CD14-positive monocyte (primary cell): ENCODE measurements around the gene SLC25A44. TPM values are rescaled to one million over a fixed set of nuclear protein-coding genes. Genes with fewer than 3 reads are reported as not detected.

Source experiments
- DNase-seq, 3 donors: peaks; one replicate each; pipeline ENCODE4 v3.0.0-alpha.2; 2011 to 2022
- H2AFZ ChIP-seq: 2 replicates; pipeline ENCODE4 v1.6.0; 2012; ENCODE audit warnings: mild to moderate bottlenecking, low read depth, low read length, inconsistent platforms; ENCODE audit not compliant: insufficient read depth, poor library complexity, severe bottlenecking
- H3K27ac ChIP-seq, 2 donors: 1 replicate in 1 of 2; 2 replicates in 1 of 2; pipeline ENCODE4 v1.5.1; 2012 to 2013; ENCODE audit warnings: low read length in 2 of 2, control low read depth in 1 of 2, inconsistent platforms in 1 of 2, low read depth in 1 of 2, mild to moderate bottlenecking in 1 of 2
- H3K27me3 ChIP-seq, 2 donors: one replicate each; pipeline versions ENCODE4 v1.6.0 to v1.6.1; 2011 to 2013; ENCODE audit warnings: low read length in 2 of 2; ENCODE audit not compliant: control insufficient read depth in 2 of 2, insufficient read depth in 2 of 2
- H3K36me3 ChIP-seq, 2 donors: replicated peaks in 1 of 2; 1 replicate in 1 of 2; 2 replicates in 1 of 2; pipeline versions ENCODE4 v1.5.1 to v1.6.1; 2012 to 2013; ENCODE audit warnings: low read length in 2 of 2, control low read depth in 1 of 2, inconsistent platforms in 1 of 2, mild to moderate bottlenecking in 1 of 2; ENCODE audit not compliant: insufficient read depth in 2 of 2, control insufficient read depth in 1 of 2
- H3K4me1 ChIP-seq, 2 donors: 1 replicate in 1 of 2; 2 replicates in 1 of 2; pipeline versions ENCODE4 v1.5.1 to v1.6.1; 2012 to 2013; ENCODE audit warnings: low read length in 2 of 2, control low read depth in 1 of 2, inconsistent platforms in 1 of 2, mild to moderate bottlenecking in 1 of 2, moderate library complexity in 1 of 2; ENCODE audit not compliant: insufficient read depth in 2 of 2, control insufficient read depth in 1 of 2
- H3K4me2 ChIP-seq: replicated peaks from 2 replicates; pipeline ENCODE3; 2012; ENCODE audit warnings: low read length, moderate library complexity, mild to moderate bottlenecking; ENCODE audit not compliant: poor library complexity, severe bottlenecking; ENCODE audit errors: extremely low read depth
- H3K4me3 ChIP-seq, 3 experiments: fragments of 200-600 bp in 1 of 3; sonication (generic) in 1 of 3; replicated peaks in 1 of 3; 1 replicate in 2 of 3; 2 replicates in 1 of 3; pipeline ENCODE4 v1.5.1; 2011 to 2013; ENCODE audit warnings: low read length in 3 of 3, mild to moderate bottlenecking in 3 of 3, control low read depth in 2 of 3, low read depth in 2 of 3, inconsistent platforms in 1 of 3, moderate library complexity in 1 of 3
- H3K79me2 ChIP-seq: 2 replicates; pipeline ENCODE4 v1.6.0; 2012; ENCODE audit warnings: mild to moderate bottlenecking, control low read depth, inconsistent platforms, low read length, moderate library complexity; ENCODE audit not compliant: insufficient read depth
- H3K9ac ChIP-seq: 2 replicates; pipeline ENCODE4 v1.6.0; 2017; ENCODE audit warnings: low read length, mild to moderate bottlenecking; ENCODE audit not compliant: insufficient read depth, poor library complexity, severe bottlenecking
- H3K9me3 ChIP-seq, 2 donors: replicated peaks in 1 of 2; 1 replicate in 1 of 2; 2 replicates in 1 of 2; pipeline versions ENCODE4 v1.5.1 to v1.6.1; 2012 to 2013; ENCODE audit warnings: low read length in 2 of 2, control low read depth in 1 of 2; ENCODE audit not compliant: control insufficient read depth in 1 of 2, insufficient read depth in 1 of 2
- H4K20me1 ChIP-seq: 2 replicates; pipeline ENCODE4 v1.6.0; 2012; ENCODE audit warnings: mild to moderate bottlenecking, low read length, control low read depth, moderate library complexity; ENCODE audit not compliant: insufficient read depth
- H3K27ac Mint-ChIP-seq, 7 donors: one replicate each; pipeline ENCODE4 v1.8.0; 2020; ENCODE audit warnings: mild to moderate bottlenecking in 7 of 7, mixed read lengths in 7 of 7, moderate library complexity in 6 of 7, inconsistent platforms in 2 of 7
- H3K27me3 Mint-ChIP-seq, 3 donors: one replicate each; pipeline ENCODE4 v1.8.0; 2021 to 2022; ENCODE audit warnings: low read depth in 3 of 3, mild to moderate bottlenecking in 3 of 3, mixed read lengths in 3 of 3, moderate library complexity in 3 of 3, inconsistent platforms in 1 of 3
- H3K36me3 Mint-ChIP-seq, 2 donors: one replicate each; pipeline ENCODE4 v1.8.0; 2020; ENCODE audit warnings: mixed read lengths in 2 of 2, inconsistent platforms in 1 of 2, mild to moderate bottlenecking in 1 of 2
- H3K4me1 Mint-ChIP-seq: one replicate; pipeline ENCODE4 v1.8.0; 2020; ENCODE audit warnings: mild to moderate bottlenecking, mixed read lengths
- H3K4me3 Mint-ChIP-seq, 2 donors: one replicate each; pipeline ENCODE4 v1.8.0; 2020; ENCODE audit warnings: mild to moderate bottlenecking in 2 of 2, mixed read lengths in 2 of 2, moderate library complexity in 1 of 2
- H3K9me3 Mint-ChIP-seq, 7 donors: one replicate each; pipeline ENCODE4 v1.8.0; 2020 to 2022; ENCODE audit warnings: mixed read lengths in 7 of 7, mild to moderate bottlenecking in 6 of 7, moderate library complexity in 6 of 7, inconsistent platforms in 2 of 7
- WGBS: methylation state at CpG from one replicate; pipeline ENCODE4 v1.1.5; 2013; ENCODE audit warnings: missing lambda C conversion rate; ENCODE audit not compliant: insufficient coverage; 5-methylcytosine and 5-hydroxymethylcytosine counted together
- intact Hi-C, 2 donors: fragments of 100-400 bp; cut with micrococcal nuclease; formaldehyde crosslinking; loops; one replicate each; pipeline versions ENCODE4 v1.15.0 to v1.15.1; 2023
- polyA plus RNA-seq, 3 donors: library from polyadenylated mRNA; depleted of rRNA in 1 of 3; unstranded in 2 of 3; stranded (reverse) in 1 of 3; fragments of 300-500 nt in 2 of 3; fragments of >200 nt in 1 of 3; fragmentation: Illumina TruSeq in 2 of 3; gene quantifications; 1 replicate in 2 of 3; 2 replicates in 1 of 3; pipeline ENCODE4 v1.2.3, GENCODE V29; 2012 to 2021
- TF ChIP-seq, protein P1 (sequence below): fragments of 200-600 bp; IDR thresholded peaks from one replicate; pipeline ENCODE4 v1.8.0; 2022; ENCODE audit warnings: antibody characterized with exemption, mild to moderate bottlenecking

Gene SLC25A44
- polyA plus RNA-seq, 3 donors: 17.1 to 28.8 (median 24.1) TPM

DNA sequence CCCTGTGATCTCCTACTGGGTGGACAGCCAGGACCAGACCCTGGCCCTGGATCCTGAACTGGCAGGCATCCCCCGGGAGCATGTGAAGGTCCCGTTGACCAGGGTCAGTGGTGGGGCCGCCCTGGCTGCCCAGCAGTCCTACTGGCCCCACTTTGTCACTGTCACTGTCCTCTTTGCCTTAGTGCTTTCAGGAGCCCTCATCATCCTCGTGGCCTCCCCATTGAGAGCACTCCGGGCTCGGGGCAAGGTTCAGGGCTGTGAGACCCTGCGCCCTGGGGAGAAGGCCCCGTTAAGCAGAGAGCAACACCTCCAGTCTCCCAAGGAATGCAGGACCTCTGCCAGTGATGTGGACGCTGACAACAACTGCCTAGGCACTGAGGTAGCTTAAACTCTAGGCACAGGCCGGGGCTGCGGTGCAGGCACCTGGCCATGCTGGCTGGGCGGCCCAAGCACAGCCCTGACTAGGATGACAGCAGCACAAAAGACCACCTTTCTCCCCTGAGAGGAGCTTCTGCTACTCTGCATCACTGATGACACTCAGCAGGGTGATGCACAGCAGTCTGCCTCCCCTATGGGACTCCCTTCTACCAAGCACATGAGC, 17.2 kb upstream of the SLC25A44 start:
- Histone ChIP-seq H3K79me2 (no peaks in the 10 kb centered on the region), H3K9me3 (no peaks in the 10 kb centered on the region), H3K27me3 (no peaks in the 10 kb centered on the region), H3K4me1 (no peaks in the 10 kb centered on the region), H3K27ac (no peak overlapping the region), H3K9ac (no peak overlapping the region), H4K20me1 (peaks cover 41% of the 10 kb centered on the region), H3K36me3 (peaks cover 64 to 67% of the 10 kb centered on the region in 2 donors), H2AFZ (no peak overlapping the region), H3K4me3 (no peak overlapping the region), H3K4me2 (no peak overlapping the region)
- intact Hi-C loops: no loop called here
- Mint-ChIP-seq H3K4me1 (peaks cover 3% of the 10 kb centered on the region), H3K27me3 (peaks cover 0 to 2% (median 0%) of the 10 kb centered on the region in 3 donors), H3K27ac (no peak overlapping the region), H3K9me3 (peaks cover 0 to 2% (median 0%) of the 10 kb centered on the region in 7 donors), H3K4me3 (no peak overlapping the region), H3K36me3 (peaks cover 62 to 69% of the 10 kb centered on the region in 2 donors)
- DNase-seq: no peak
- TF ChIP-seq, protein P1, sequence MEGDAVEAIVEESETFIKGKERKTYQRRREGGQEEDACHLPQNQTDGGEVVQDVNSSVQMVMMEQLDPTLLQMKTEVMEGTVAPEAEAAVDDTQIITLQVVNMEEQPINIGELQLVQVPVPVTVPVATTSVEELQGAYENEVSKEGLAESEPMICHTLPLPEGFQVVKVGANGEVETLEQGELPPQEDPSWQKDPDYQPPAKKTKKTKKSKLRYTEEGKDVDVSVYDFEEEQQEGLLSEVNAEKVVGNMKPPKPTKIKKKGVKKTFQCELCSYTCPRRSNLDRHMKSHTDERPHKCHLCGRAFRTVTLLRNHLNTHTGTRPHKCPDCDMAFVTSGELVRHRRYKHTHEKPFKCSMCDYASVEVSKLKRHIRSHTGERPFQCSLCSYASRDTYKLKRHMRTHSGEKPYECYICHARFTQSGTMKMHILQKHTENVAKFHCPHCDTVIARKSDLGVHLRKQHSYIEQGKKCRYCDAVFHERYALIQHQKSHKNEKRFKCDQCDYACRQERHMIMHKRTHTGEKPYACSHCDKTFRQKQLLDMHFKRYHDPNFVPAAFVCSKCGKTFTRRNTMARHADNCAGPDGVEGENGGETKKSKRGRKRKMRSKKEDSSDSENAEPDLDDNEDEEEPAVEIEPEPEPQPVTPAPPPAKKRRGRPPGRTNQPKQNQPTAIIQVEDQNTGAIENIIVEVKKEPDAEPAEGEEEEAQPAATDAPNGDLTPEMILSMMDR: no peak
- 100% methylated on average over 8 of the region's 12 CpGs for WGBS

DNA sequence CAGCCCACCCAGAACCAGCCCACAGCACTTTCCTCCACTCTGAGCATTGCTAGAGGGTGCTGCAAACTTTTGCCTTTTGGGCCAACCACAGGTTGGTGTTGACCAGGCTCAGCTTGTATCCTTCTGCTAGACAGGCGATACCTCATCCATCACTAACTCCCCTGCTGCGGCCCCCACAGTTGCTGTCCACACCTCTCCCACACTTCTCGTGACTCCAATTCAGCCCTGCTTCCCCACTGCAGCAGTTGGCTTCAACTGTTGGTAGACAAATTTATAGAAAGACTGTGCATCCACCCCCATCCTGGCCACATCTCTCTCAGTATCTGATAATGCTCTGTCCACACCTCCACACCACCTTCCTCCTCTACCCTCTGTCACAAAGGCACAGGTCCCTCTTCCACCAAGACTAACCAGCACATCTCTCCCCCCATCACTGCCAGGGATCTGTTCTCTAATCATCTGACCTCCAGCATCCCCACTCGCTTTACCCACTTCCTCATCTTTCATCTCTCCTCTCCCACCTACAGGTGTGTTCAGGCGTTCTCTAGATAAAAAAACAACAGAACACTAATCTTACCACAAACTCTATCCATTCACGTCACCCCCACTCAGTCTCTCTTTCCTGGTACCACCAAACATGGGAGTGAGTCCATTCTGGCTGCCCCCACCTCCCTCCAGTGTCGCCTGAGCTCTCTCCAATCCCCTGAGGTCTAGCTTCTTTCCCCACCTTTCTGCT, 15.8 kb upstream of the SLC25A44 start:
- Histone ChIP-seq H3K4me3 (no peak overlapping the region), H3K79me2 (no peaks in the 10 kb centered on the region), H3K27me3 (no peaks in the 10 kb centered on the region), H2AFZ (no peak overlapping the region), H3K9me3 (no peaks in the 10 kb centered on the region), H3K36me3 (peaks cover 54 to 56% of the 10 kb centered on the region in 2 donors), H3K27ac (no peak overlapping the region), H3K9ac (no peak overlapping the region), H4K20me1 (peaks cover 31% of the 10 kb centered on the region), H3K4me1 (no peaks in the 10 kb centered on the region), H3K4me2 (no peak overlapping the region)
- no peaks in the 10 kb centered on the region for H3K9me3 Mint-ChIP-seq
- H3K36me3 Mint-ChIP-seq: peaks cover 54 to 59% of the 10 kb centered on the region in 2 donors
- intact Hi-C loops: no loop called here
- H3K27me3 Mint-ChIP-seq: peaks cover 0 to 2% (median 0%) of the 10 kb centered on the region in 3 donors
- no peak overlapping the region for H3K4me3 Mint-ChIP-seq
- H3K27ac Mint-ChIP-seq: peak overlapping the region in 1 of 7 donors; percentile 33
- no peak for DNase-seq
- TF ChIP-seq, protein P1: no peak
- peaks cover 3% of the 10 kb centered on the region for H3K4me1 Mint-ChIP-seq
- WGBS: 81% methylated on average over 7 of the region's 7 CpGs
